Measurements from ENCODE around the gene BMPR1A. TPM values are rescaled to one million over a fixed set of nuclear protein-coding genes. Genes with fewer than 3 reads are reported as not detected.

BMPR1A gene
- total RNA-seq, 3 donors from 2014 or later: 49.8 to 87.2 (median 57.4) TPM

GRCh38 chr10:86709396-86710185, 46.8 kb upstream of the BMPR1A start:
- Histone ChIP-seq H3K27ac (no peak overlapping the region), H3K9me3 (no peaks in the 10 kb centered on the region), H3K4me3 (no peak overlapping the region), H3K36me3 (no peaks in the 10 kb centered on the region), H3K4me1 (no peaks in the 10 kb centered on the region), H3K27me3 (no peaks in the 10 kb centered on the region)
- DNase-seq (ENCODE audit: low spot score in 2 of 2): no peak
- no peak for TF ChIP-seq POLR2A (IDR thresholded peaks at IDR 0.05)
- no peak for TF ChIP-seq POLR2AphosphoS5 (IDR thresholded peaks at IDR 0.05)
- TF ChIP-seq, protein P1, sequence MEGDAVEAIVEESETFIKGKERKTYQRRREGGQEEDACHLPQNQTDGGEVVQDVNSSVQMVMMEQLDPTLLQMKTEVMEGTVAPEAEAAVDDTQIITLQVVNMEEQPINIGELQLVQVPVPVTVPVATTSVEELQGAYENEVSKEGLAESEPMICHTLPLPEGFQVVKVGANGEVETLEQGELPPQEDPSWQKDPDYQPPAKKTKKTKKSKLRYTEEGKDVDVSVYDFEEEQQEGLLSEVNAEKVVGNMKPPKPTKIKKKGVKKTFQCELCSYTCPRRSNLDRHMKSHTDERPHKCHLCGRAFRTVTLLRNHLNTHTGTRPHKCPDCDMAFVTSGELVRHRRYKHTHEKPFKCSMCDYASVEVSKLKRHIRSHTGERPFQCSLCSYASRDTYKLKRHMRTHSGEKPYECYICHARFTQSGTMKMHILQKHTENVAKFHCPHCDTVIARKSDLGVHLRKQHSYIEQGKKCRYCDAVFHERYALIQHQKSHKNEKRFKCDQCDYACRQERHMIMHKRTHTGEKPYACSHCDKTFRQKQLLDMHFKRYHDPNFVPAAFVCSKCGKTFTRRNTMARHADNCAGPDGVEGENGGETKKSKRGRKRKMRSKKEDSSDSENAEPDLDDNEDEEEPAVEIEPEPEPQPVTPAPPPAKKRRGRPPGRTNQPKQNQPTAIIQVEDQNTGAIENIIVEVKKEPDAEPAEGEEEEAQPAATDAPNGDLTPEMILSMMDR (IDR thresholded peaks at IDR 0.05): no peak
- intact Hi-C loops (cut with DNase I; ENCODE audit: low total_unique reads): no loop called here

DNA sequence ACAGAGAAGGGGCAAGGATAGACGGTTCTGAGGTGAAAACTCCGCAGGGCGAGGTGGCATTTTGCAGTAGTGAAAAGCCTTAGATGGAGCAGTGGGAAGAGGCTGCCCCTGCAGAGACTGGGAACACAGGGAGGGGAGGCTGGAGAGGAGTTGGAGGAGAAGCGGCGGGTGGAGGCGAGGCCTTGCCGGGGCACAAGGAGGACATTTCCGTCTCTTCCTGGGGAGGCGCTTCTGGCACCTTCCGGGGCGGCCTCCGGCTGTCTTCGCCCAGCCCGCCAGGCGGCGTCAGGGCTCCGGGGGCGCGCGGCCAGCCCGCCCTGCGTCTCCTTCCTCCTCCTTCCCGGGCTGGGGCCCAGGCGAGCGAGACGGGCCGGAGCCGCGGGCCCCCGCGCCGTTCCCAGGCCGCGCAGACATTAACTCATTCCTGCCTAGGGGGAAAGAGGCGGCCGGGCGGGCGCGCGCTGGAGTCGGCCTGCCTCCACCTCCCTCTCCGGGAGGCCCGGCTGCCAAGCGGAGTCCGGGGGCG, 45.4 kb upstream of the BMPR1A start:
- H3K27me3 ChIP-seq: no peaks in the 10 kb centered on the region
- no peaks in the 10 kb centered on the region for H3K36me3 ChIP-seq
- H3K4me1 ChIP-seq: no peaks in the 10 kb centered on the region
- intact Hi-C loops (cut with DNase I; ENCODE audit: low total_unique reads): no loop called here
- H3K27ac ChIP-seq: peak overlapping the region; percentile 96 to 97
- TF ChIP-seq, protein P1 (IDR thresholded peaks at IDR 0.05): peak; percentile 51 to 90 (median 71)
- TF ChIP-seq POLR2AphosphoS5 (IDR thresholded peaks at IDR 0.05) (peak; percentile 53 to 74 (median 55)), POLR2A (IDR thresholded peaks at IDR 0.05) (peak; percentile 43)
- peak; percentile 78 to 81 for DNase-seq (ENCODE audit: low spot score in 2 of 2)
- H3K4me3 ChIP-seq: peak overlapping the region; percentile 72 to 86 (median 84)
- H3K9me3 ChIP-seq: no peaks in the 10 kb centered on the region

DNA sequence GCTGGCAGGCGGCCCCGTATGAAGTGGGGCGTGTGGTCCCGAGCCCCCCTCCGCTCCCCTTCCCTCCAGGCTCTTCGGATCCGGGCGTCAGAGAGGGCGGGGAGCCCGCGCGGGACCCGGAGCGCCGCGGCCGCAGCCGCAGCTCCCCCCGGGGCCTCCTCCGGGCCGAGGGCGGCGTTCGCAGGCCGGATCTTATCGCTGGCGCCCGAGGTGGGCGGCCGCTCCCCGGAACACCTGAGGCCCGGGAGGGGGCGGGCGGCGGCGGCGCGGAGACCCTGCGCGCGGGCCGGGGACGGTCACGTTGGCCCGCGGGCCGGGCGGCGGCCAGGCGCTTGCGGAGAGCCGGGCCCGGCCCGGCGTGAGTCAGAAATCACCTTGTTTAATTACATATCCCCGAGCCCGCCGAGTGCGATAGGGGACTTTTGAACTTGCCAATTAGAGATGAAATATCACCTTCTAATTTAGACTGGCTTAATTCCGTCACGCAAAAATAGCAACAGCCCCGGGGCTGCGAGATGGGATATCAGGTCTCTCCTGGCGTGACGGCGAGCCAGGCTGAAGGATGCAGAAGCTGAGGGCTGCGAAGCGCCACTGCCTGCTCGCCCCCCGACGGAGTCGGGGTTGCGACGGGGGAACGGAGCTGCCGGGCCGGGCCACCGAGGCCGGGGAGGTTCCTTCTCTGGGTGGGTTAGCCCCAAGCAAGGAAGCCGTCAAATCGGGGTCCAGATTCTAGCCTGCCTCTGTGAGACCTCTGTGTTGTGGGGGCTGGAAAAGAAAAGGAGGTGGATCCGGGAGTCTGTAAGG, 44.7 kb upstream of the BMPR1A start:
- TF ChIP-seq, protein P1 (IDR thresholded peaks at IDR 0.05): no peak
- TF ChIP-seq POLR2A (IDR thresholded peaks at IDR 0.05) (no peak), POLR2AphosphoS5 (IDR thresholded peaks at IDR 0.05) (no peak)
- Histone ChIP-seq H3K4me1 (no peaks in the 10 kb centered on the region), H3K4me3 (peak overlapping the region; percentile 72 to 86 (median 84)), H3K27ac (peak overlapping the region; percentile 96 to 97), H3K36me3 (no peaks in the 10 kb centered on the region), H3K9me3 (no peaks in the 10 kb centered on the region), H3K27me3 (no peaks in the 10 kb centered on the region)
- intact Hi-C loops (cut with DNase I; ENCODE audit: low total_unique reads): no loop called here
- peak; percentile 32 to 54 for DNase-seq (ENCODE audit: low spot score in 2 of 2)

- peak overlapping the region; percentile 72 to 86 (median 84) for H3K4me3 ChIP-seq
- no peak for TF ChIP-seq POLR2AphosphoS5 (IDR thresholded peaks at IDR 0.05)
- TF ChIP-seq, protein P1 (IDR thresholded peaks at IDR 0.05): no peak
- no peak for TF ChIP-seq POLR2A (IDR thresholded peaks at IDR 0.05)
- H3K27ac ChIP-seq: peak overlapping the region; percentile 96 to 97
- no peaks in the 10 kb centered on the region for H3K27me3 ChIP-seq
- H3K36me3 ChIP-seq: no peaks in the 10 kb centered on the region
- intact Hi-C loops (cut with DNase I; ENCODE audit: low total_unique reads): no loop called here
- no peaks in the 10 kb centered on the region for H3K4me1 ChIP-seq
- no peak for DNase-seq (ENCODE audit: low spot score in 2 of 2)
- no peaks in the 10 kb centered on the region for H3K9me3 ChIP-seq
Observed at GRCh38 chr10:86712317-86712707, 44.1 kb upstream of the BMPR1A start.
